Mucosa of gallbladder (tissue), 1 donor: ENCODE data around the gene IP6K1. TPM values are rescaled to one million over a fixed set of nuclear protein-coding genes. Genes with fewer than 3 reads are reported as not detected.
"Not testable (repeated sequence)": the region's sequence is repeated elsewhere in the genome, so short reads cannot be mapped to it uniquely, and the experiment has no call there.

Experiments
- DNase-seq: peaks from one replicate; pipeline ENCODE4 v3.0.0-alpha.2; 2020; ENCODE audit warnings: low spot score
- total RNA-seq: library from RNA; stranded (reverse); gene quantifications from one replicate; pipeline ENCODE4 v1.2.1, GENCODE V29; 2021
- donor health status: DM: no; HTN: no; CAD: no.

Gene IP6K1
- total RNA-seq, 1 donor from 2014 or later, result 46.1 TPM

DNA sequence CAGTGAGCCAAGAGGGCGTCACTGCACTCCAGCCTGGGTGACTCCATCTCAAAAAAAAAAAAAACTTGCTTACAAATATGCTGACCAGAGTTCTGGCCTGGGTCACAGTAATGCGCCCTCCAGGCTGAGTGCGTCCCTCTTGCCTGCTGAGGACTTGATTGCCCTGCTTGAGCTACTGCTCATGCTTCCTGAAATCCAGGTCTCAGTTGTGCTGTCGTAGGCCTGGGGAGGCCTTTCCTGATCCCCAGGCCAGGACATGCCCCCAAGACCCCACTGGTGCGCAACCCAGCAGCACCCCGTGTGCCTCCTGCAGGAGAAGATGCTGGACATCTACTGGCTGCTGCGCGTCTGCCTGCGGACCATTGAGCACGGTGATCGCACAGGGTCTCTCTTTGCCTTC lies 74.2 kb downstream of the IP6K1 start:
- no peak for DNase-seq

DNA sequence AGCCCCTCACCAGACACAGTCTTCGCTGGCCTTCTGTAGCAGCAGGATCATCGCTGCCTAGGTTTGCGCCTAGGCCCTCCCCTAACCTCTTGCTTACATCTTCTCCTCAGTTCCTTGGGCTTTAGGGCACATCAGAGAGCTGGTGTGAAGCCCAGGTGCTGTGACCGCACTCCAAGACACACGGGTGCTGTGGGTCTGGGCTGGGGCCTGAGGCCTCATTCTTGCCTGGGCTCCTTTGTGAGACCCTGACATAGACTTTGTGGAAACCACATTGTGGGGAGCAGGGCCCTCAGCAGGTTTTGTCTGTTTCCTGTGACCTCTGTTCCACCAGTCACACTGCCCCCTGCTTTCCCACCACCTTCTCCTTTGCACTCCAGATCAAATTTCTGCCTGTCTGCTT lies 74.9 kb downstream of the IP6K1 start:
- DNase-seq, result no peak

DNA sequence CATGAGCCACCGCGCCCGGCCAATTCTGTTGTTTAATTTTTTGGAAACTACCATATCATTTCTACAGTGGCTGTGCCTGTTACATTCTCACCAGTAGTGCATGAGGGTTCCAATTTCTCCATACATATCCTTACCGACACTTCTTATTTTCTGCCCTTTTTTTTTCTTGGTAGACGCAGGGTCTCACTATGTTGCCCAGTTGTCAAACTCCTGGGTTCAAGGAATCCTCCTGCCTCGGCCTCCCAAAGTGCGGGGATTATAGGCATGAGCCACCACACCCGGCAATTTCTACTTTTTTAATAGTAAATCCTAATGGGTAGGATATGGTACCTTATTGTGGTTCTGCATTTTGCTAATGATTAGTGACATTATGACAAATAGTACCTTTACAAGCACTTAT lies 76.5 kb downstream of the IP6K1 start:
- no peak for DNase-seq

DNA sequence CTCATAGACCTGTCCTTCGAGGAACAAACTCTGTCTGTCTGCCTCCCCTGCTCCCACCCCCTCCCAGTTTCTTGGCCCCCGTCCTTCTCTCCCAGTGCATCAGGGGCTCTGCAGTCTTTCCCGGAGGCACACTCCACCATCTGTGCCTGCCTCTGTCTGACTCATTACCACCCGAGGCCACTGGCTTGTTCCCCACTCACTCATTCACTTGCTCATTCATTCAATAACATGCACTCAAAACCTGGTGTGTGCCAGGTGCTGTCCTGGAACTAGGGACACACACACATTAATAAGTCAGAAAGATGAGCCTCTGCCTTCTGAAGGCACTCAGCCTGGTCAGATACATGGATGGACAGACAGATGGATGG lies 79.2 kb downstream of the IP6K1 start:
- no peak for DNase-seq

DNA sequence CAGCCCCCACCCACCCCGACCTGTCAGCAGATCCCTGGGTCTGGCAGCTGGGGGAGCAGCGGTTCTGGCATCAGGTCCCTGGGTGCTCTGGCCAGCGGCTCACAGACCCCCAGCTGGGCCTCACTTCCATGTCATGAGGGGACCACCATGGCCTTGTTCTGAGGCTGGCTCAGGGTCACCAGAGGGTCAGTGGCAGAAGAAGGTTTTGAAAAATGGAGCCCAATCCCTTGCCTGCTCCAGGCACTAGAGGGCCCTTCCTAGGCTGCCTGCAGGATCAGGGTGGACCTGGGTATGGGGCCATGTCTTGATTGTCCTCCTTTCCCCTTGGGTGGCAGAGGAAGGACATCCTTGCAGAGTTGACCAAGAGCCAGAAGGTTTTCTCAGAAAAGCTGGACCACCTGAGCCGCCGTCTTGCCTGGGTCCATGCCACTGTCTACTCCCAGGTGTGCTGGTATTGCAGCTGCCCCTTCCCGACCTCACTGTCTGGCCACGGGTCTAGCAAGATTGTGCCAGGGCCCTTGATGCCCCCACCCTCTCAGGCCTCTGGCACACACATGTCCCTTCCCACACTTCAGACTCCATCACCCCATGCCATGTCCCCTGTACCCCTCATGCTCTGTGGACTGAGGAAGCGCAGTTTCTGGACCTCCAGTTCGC lies 79.8 kb downstream of the IP6K1 start:
- no peak for DNase-seq

DNA sequence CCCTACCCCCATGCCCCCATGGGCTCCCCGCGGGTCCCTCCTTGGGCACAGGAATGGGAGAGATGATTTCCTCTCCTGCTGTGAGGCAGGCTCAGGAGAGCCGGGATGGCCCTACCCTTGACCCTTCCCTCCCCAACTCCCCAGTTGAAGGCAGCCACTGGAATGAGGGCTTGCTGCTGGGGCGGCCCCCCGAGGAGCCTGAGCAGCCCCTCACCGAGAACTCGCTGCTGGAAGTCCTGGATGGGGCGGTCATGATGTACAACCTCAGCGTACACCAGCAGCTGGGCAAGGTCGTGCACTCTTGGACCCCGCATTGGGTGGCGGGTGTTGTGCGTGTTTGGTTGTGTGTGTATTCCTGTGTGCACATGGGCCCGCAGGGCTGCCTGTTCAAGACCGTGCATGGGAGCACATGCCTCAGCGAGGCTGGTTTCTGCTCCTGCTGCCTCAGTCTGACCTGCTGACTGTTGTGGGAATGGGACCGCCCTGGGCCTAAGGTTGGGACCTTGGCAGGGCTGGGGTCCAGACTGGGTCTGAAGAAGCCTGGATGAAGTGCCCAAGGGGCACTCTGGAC lies 80.9 kb downstream of the IP6K1 start:
- no peak for DNase-seq

DNA sequence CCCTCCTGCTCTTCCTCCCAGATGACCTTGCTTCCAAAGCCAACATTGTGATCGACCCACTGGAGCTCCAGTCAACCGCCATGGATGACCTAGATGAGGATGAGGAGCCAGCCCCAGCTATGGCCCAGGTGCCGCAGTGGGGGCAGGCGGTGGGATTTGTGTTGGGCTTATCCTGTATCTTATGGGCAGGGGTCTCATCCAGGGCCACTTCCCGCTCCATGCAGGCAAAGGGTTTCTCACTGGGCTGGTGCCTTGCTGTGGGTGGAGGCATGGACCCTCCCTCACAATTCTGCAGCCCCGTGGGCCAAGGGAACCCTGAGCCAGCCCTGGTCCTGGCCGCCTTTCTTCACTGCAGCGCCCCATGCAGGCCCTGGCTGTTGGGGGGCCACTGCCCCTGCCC lies 81.7 kb downstream of the IP6K1 start:
- no peak for DNase-seq

DNA sequence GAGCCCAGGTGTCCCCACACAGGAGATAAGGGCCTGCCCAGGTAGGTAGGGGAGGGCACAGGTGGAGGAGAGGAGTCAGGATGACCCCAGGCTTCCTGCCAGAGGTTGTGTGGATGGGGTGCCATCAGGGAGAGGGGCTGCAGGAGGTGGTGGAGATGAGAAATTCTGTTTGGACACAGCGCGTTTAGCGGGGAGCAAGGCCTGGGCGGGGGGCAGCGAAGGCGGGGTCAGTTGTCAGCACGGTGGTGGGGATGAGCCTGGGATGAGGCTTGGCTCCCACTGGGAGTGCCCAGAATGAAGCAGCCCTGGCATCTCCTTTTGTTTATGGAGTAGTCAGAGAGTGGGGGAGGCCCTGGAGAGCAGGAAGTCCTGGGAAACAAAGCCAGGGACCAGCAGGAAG lies 82.4 kb downstream of the IP6K1 start:
- no peak for DNase-seq

DNA sequence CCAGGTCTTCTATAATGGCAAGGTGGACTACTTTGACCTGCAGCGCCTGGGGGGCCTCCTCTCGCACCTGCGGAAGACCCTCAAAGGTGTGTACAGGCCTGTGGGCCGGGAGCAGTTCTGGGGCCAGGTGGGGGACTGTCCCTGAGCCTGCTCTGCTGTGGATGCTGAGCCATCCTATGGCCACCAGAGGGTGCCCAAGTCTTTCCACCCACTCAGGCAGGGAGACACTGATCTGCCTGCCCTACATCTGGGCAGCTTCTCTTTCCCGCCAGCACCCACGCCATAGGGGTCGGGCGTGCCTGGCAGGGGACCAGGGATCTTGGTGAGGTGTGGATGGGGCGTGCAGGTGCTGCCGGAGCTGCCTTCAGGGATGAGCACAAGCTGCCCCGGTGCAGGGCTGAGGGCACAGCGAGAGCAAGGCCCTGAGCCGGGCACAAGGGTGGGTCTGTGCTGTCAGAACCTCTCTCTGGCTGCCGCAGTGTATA lies 82.9 kb downstream of the IP6K1 start:
- DNase-seq, result peak; percentile 66

DNA sequence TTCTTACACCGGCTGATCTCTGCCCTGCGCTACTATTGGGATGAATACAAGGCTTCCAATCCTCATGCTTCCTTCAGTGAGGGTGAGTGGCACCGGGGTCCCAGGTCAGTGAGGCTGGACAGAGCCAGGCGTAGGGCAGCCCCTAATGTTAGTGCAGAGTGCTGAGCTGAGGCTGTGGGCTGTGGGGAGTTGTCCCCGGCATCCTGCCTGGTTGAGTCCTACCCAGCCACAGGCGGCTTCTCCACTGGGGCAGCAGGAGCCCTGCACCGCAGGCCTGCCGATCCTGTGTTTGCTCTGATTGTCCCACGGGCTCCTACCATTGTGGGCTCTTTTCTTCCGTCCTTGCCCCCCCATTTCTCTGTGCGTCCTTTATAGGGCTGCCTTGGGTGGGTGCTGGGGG lies 83.7 kb downstream of the IP6K1 start:
- no peak for DNase-seq

DNA sequence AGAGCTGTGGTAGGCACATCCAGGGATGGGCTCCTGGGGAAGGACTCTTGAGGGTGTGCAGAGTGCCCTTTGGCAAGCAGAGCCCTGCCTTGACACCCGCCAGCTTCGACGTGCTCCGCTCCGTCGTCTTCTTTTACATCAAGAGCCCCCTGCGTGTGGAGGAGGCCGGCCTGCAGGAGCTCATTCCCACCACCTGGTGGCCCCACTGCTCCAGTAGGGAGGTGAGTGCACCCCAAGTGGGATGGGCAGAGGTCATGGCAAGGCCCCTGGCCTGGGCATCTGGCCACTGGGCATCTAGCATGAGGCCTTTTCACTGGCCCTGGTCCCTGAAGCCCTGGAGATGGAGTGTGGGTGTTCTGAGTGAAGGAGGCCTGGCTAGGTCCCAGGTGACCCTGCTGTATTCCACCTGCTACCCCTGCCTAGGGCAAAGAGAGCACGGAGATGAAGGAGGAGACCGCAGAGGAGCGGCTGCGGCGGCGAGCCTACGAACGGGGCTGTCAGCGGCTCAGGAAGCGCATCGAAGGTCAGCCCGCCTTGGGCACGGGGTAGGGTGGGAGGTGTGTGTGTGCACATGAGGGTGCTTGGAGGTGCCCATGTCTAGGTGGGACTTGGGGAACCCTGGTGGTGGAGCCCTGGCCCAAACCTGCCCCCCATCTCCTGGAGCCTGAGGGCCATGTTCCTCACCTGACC lies 84.8 kb downstream of the IP6K1 start:
- no peak for DNase-seq

DNA sequence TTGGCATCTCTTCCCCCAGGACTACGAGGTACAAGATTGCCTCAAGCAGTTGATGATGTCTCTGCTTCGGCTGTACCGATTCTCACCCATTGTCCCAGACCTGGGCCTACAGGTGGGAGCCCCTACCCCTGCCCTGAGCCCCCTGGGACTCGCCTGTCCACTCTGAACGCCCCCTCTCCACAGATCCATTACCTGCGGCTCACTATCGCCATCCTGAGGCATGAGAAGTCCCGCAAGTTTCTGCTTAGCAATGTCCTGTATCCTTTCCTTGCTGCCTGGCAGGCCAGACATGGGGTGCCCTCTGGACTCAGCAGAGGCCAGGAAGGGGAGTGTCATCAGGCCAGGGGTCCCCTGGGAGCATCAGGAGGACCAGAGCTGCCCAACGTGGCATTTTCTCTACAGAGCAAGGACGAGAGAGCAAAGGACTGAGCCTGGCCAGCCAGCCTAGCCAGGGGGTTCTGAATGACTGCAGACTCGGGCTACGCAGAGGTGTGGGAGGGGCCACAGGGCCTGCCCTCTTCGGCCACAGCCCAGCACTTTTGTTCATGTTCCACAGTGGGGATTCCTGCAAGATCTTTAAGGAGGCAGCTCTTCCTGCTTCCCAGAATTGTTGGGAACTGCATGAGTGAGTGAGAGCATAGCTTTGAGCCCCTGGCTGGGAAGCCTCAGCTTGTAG lies 85.8 kb downstream of the IP6K1 start:
- DNase-seq, result no peak

DNA sequence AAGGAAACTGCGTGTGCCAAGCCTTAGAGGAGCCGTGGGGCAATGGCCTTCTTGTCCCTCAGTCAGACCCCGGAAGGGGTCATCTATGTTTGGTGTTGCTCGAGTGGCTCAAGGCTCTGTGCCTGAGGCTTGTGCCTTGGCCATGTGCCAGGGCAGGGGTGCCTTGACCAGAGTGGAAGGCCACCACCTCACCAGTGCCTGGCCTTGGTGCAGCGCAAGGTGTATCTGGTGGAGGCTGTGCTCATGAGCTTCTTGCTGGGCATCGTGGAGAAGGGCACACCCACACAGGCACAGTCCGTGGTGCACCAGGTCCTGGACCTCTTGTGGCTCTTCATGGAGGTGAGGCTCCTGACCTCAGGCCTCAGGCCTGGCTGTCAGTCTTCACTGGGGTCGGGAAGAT lies 86.3 kb downstream of the IP6K1 start:
- DNase-seq, result no peak

DNA sequence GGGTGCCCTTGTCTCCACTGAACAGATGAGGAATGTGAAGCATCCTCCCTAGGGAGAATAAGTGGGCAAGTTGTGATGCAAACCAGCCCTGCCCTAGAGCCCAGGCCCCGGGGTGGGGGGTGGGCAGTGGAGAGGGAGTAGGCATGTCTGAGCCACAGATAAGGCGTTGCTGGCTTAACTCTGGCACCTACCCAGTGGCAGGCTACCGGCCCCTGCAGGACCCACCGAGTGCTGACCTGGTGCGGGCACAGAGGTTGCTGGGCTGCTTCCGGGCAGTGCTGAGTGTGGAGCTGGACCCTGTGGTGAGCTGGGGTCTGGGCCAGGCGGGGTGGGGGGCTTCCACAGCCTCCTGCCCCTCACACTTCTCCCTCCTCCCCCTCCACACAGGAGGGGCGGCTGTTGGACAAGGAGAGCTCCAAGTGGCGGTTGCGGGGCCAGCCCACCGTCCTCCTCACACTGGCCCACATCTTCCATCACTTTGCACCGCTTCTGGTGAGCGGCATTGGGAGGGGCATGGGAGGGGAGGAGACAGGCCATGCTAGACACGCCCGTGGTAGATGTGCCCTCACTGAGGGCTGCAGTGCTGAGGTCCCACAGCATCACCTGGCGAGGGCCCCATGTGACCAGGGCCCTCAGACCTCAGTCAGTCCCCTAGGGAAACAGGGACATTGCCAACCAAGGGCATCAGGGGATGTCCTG lies 86.9 kb downstream of the IP6K1 start:
- DNase-seq, result peak; percentile 40

DNA sequence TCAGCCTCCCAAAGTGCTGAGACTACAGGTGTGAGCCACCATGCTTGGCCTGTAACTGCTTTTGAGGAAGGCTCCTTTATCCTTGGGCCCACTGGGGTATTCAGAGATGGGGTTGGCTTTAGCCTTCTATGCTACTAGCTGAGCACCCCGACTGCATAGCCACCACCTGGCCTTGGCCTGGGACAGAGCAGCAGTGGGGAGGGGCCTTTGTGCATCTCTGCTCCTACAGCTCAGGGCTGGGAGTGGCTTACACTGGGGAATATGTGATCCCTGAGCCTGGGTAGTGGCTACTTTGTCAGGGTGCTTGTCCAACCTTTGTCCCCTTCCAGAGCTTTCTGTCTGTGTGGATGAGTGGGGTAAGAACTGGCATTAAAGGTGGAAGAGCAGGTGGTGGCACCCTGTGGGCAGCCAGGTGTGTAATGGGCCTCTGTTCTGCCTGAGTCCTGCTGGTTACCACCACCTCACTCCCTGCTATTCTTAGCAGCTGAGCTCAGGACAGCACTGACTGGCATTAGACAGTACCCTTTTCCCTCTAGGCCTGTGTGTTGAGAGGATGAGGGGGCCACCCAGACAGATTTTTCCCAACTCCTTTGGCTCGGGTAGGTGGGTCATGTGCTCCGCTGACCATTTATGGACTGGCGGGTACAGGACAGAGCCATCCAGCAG lies 90.9 kb downstream of the IP6K1 start:
- DNase-seq, result not testable (repeated sequence)

DNA sequence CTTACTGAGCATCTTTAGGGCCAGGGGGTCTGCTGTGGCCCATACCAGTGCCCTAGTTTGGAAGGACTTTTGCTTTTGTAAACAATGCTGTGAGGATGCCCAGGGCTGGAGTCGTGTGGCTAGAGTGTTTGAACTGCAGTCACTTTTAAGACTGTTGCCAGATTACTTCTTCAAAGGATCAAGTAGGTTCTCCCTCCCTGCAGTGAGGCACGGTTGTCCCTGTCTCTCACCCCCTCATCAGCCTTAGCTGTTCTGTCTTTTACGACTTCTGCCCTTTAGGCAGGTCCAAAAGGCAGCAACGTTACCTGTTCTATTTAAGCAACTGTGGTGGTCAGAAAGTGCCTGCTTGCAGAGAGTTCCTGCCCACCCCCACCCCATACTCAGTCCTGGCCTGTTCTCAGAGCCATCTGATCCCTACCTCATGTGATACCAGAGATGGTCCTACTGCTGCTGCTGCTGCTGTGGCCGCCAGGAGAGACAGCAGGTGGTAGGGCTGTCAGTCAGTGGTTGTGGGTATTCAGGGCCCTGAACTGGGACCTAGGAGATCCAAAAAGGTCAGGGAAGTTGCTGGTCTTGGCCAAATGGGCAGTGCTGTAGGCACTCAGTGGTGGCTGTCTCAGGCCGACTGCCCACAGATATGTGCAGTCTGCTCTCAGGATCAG lies 91.8 kb downstream of the IP6K1 start:
- DNase-seq, result not testable (repeated sequence)

DNA sequence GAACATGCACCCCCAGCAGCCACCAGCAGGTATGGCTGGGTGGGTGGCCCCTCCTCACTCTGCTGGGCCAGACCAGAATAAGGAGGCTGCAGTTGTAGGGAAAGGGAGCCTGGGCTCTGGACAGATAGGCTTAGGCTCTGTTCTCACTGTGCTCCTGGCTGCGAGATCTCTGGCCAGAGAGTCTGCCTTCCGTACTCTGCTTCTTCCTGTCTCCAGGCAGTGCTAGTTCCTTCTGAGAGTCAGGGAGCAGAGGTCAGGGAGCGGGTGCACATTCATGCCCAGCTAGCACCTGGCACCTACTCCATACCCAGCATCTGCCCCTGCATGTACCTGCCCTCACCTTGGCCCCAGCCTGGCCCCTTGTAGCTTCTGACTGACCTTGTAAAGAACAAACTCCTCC lies 94.9 kb downstream of the IP6K1 start:
- DNase-seq, result peak; percentile 27

DNA sequence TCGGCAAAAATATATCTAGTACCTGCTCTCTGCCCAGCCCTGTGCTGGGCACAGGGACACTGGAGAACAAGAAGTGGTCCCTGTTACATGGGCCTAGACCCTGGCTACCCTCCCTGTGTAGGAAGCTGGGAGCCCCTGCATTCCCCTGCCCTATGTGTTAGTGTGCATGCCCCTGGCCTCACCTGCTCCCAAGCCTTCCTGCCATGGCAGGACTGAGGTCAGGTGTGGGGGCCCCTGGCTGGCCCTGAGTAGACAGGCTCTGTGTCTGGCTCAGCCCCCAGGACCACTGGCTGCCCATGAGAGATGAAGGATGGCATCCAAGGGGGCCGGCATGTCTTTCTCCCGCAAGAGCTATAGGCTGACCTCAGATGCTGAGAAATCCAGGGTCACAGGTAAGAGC lies 95.5 kb downstream of the IP6K1 start:
- not testable (repeated sequence) for DNase-seq

DNA sequence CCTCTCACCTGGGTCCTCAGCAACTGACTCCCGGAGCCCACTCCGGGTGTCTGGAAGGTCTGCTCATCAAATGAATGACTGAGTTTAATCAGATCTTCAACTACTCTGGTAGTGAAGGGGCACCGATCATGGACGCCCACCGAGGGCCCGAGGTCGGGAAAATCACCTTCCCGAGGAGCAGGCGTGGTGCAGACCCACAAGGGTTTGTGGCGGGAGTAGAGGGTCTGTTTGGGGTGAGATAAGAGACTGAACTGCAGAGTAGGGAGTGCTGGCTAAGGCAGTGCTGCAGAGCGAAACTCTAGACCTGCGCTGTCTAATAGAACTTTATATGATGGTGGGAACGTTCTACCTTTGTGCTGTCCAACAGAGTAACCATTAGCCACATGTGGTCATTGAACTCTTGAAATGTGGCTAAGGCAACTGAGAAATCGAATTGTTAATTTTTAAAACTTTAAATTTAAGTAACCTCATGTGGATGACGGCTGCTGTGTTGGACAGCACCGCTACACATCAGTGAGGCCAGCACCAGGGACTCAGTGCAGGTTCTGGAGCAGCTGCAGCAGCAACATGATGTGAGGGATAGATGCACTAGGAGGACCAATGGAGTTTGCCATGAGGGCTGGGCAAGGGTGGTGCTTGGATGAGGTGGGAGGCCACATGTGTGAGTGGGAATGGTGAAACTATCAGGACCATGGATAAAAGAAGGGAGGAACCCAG lies 96.3 kb downstream of the IP6K1 start:
- DNase-seq, result not testable (repeated sequence)
